PC-3 (cell line): ENCODE data around the gene KCNK3. TPM values are rescaled to one million over a fixed set of nuclear protein-coding genes. Genes with fewer than 3 reads are reported as not detected.
A peak's percentile ranks its signal among the peaks of the same experiment; 100 is the strongest.
"Not testable (repeated sequence)": the region's sequence is repeated elsewhere in the genome, so short reads cannot be mapped to it uniquely, and the experiment has no call there.

ENCODE experiments used
- ATAC-seq: fragments of 200-7000 bp; cut with Tn5 transposase; 2 replicates; pipeline ENCODE4 v1.9.1; 2020; ENCODE audit warnings: mild to moderate bottlenecking, moderate library complexity
- BruUV-seq: library from RNA; stranded (reverse); fragments of 400-500 nt; replicated peaks from 2 replicates; lab custom pipeline; 2021; lab: Mats Ljungman, UMichigan
- CTCF ChIA-PET: fragments of 300-600 bp; sonication (Branson Sonifier 250); formaldehyde crosslinking; loops from one replicate; lab custom pipeline; 2022; ENCODE audit warnings: antibody characterized with exemption; lab: Charles Lee
- POLR2A ChIA-PET: fragments of 300-600 bp; sonication (Branson Sonifier 250); formaldehyde crosslinking; loops from one replicate; lab custom pipeline; 2022; ENCODE audit warnings: antibody characterized with exemption; ENCODE audit not compliant: unreplicated experiment; lab: Charles Lee
- DNase-seq: peaks from one replicate; pipeline ENCODE4 v3.0.0-alpha.2; 2015
- H2AFZ ChIP-seq: fragments of 300-600 bp; sonication (generic); 2 replicates; pipeline ENCODE4 v1.6.0; 2016; ENCODE audit warnings: antibody characterized with exemption, low read length
- H3F3A ChIP-seq: fragments of 300-600 bp; sonication (generic); one replicate; pipeline ENCODE4 v1.6.0; 2017; ENCODE audit warnings: antibody characterized with exemption, low read length, control low read depth, mild to moderate bottlenecking; ENCODE audit not compliant: unreplicated experiment
- H3K27ac ChIP-seq: fragments of 300-600 bp; sonication (generic); 2 replicates; pipeline ENCODE4 v1.5.1; 2016; ENCODE audit warnings: mild to moderate bottlenecking, low read length
- H3K27me3 ChIP-seq: fragments of 300-600 bp; sonication (generic); 2 replicates; pipeline ENCODE4 v1.6.1; 2016; ENCODE audit warnings: low read length, mixed read lengths
- H3K36me3 ChIP-seq: fragments of 300-600 bp; sonication (generic); 2 replicates; pipeline ENCODE4 v1.6.1; 2016; ENCODE audit warnings: low read depth, mixed run types, low read length, mixed read lengths
- H3K4me1 ChIP-seq: fragments of 300-600 bp; sonication (generic); 2 replicates; pipeline ENCODE4 v1.5.1; 2016; ENCODE audit warnings: low read length; ENCODE audit not compliant: insufficient read depth
- H3K4me2 ChIP-seq: fragments of 300-600 bp; sonication (generic); 2 replicates; pipeline ENCODE4 v1.6.0; 2016; ENCODE audit warnings: low read length
- H3K4me3 ChIP-seq: fragments of 300-600 bp; sonication (generic); 2 replicates; pipeline ENCODE4 v1.5.1; 2016; ENCODE audit warnings: mild to moderate bottlenecking, low read length, mixed read lengths
- H3K79me2 ChIP-seq: fragments of 300-600 bp; sonication (generic); 2 replicates; pipeline ENCODE4 v1.6.1; 2017; ENCODE audit warnings: low read length, mixed read lengths
- H3K9ac ChIP-seq: fragments of 300-600 bp; sonication (generic); 2 replicates; pipeline ENCODE4 v1.6.0; 2016; ENCODE audit warnings: mild to moderate bottlenecking, low read length
- H3K9me2 ChIP-seq: fragments of 300-600 bp; sonication (generic); replicated peaks from 2 replicates; pipeline ENCODE4 v1.6.1; 2016; ENCODE audit warnings: mixed run types, low read length, mixed read lengths
- H3K9me3 ChIP-seq: fragments of 300-600 bp; sonication (generic); 2 replicates; pipeline ENCODE4 v1.6.1; 2016; ENCODE audit warnings: low read length, mixed read lengths
- H4K20me1 ChIP-seq: fragments of 300-600 bp; sonication (generic); 2 replicates; pipeline ENCODE4 v1.6.1; 2016; ENCODE audit warnings: low read length, mixed read lengths
- EZH2 ChIP-seq: fragments of 300-600 bp; sonication (generic); IDR thresholded peaks from one replicate; pipeline ENCODE4 v1.6.1; 2017; ENCODE audit warnings: antibody characterized with exemption, mild to moderate bottlenecking, low read length; ENCODE audit not compliant: unreplicated experiment
- EZH2phosphoT487 ChIP-seq: fragments of 300-600 bp; sonication (generic); IDR thresholded peaks from 2 replicates; pipeline ENCODE4 v1.6.1; 2018; ENCODE audit warnings: mild to moderate bottlenecking, antibody characterized with exemption, low read length, borderline replicate concordance
- intact Hi-C: fragments of 100-400 bp; cut with micrococcal nuclease; formaldehyde crosslinking; loops from 2 replicates; pipeline ENCODE4 v1.9.0; 2023
- total RNA-seq: library from RNA; depleted of rRNA; stranded (reverse); fragments of >200 nt; gene quantifications from 2 replicates; pipeline ENCODE4 v1.2.3, GENCODE V29; 2014
- TF ChIP-seq, protein P1 (sequence below): fragments of 300-600 bp; sonication (generic); conservative IDR thresholded peaks from 2 replicates; pipeline ENCODE4 v1.5.1; 2017; ENCODE audit warnings: antibody characterized with exemption, low read depth, mild to moderate bottlenecking, low read length

The KCNK3 gene
- total RNA-seq, 1 experiment from 2014 or later: 0.04 TPM

DNA sequence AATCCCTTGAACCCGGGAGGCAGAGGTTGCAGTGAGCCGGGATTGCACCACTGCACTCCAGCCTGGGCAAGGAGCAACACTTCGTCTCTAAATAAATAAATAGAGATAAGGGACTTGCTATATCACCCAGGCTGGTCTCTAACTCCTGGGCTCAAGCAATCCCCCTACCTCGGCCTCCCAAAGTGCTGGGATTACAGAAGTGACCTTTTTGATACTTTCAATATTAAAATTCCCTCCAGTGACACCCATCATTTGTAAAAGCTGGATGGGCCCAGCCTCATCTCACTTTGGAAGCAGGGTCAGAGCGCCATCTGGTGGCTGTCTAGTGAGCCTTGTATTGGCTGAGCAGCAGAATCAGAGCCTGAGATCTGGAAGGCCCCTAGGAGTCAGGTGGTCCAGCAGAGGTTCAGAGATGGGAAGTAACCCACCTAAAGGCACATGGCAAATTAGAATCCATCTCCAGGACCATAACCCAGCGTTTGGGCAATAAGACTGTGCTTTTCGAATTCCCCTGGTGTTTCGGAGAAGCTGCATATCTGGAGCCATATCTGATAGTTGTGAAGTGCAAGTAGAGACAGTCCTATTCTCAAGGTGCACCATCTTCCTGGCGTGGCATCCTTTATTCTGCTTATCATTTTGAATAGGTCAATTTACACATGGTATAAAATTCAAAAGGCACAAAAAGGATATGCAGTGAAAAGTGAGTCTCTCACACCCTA is 53.2 kb downstream of the KCNK3 start:
- H3K9ac ChIP-seq: no peak overlapping the region
- TF ChIP-seq EZH2 (no peak), EZH2phosphoT487 (no peak)
- TF ChIP-seq, protein P1, sequence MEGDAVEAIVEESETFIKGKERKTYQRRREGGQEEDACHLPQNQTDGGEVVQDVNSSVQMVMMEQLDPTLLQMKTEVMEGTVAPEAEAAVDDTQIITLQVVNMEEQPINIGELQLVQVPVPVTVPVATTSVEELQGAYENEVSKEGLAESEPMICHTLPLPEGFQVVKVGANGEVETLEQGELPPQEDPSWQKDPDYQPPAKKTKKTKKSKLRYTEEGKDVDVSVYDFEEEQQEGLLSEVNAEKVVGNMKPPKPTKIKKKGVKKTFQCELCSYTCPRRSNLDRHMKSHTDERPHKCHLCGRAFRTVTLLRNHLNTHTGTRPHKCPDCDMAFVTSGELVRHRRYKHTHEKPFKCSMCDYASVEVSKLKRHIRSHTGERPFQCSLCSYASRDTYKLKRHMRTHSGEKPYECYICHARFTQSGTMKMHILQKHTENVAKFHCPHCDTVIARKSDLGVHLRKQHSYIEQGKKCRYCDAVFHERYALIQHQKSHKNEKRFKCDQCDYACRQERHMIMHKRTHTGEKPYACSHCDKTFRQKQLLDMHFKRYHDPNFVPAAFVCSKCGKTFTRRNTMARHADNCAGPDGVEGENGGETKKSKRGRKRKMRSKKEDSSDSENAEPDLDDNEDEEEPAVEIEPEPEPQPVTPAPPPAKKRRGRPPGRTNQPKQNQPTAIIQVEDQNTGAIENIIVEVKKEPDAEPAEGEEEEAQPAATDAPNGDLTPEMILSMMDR: peak; percentile 93
- no peaks in the 10 kb centered on the region for H3K9me3 ChIP-seq
- H3K4me1 ChIP-seq: no peaks in the 10 kb centered on the region
- no peak overlapping the region for H3K4me2 ChIP-seq
- POLR2A ChIA-PET: no interaction called here
- H3K27me3 ChIP-seq: no peaks in the 10 kb centered on the region
- H4K20me1 ChIP-seq: no peaks in the 10 kb centered on the region
- no peaks in the 10 kb centered on the region for H3K36me3 ChIP-seq
- H3K9me2 ChIP-seq: no peaks in the 10 kb centered on the region
- no peaks in the 10 kb centered on the region for H3K79me2 ChIP-seq
- peak; percentile 97 for ATAC-seq
- no TSS peak for BruUV-seq
- peak; percentile 86 for DNase-seq
- intact Hi-C loops: loop anchor here (1.0 kb wide), 1 partner anchor 140 kb away; no protein-coding TSS in a partner anchor
- no peak overlapping the region for H2AFZ ChIP-seq
- CTCF ChIA-PET: interaction anchor here (0.6 to 2.4 kb wide), 3 partner anchors 130 to 164 kb away, joined by 3 to 20 read pairs (median 4); no protein-coding TSS in a partner anchor
- H3K27ac ChIP-seq: no peak overlapping the region
- no peak overlapping the region for H3K4me3 ChIP-seq
- H3F3A ChIP-seq: no peaks in the 10 kb centered on the region

DNA sequence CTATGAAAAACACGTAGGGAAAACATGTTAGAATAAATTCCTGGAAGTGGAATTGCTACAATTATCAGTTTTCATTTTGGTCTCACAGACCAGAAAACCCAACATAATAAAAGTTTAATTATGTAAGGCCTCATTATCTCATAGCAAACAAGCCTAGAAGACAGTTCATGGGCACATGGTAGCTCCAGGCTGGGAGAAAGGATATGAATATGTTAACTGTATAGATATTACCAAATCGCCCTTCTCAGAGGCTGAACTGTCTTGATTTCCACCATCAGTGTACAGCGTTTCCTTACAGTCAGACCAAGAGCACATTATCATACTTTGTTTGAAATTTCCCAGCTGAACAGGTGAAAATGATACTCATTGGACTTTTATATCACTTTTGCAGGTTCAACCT is 54.4 kb downstream of the KCNK3 start:
- Histone ChIP-seq H3K9ac (no peak overlapping the region), H3K9me2 (no peaks in the 10 kb centered on the region), H3K4me2 (no peak overlapping the region), H3K4me3 (no peak overlapping the region), H3K79me2 (no peaks in the 10 kb centered on the region), H3K27me3 (no peaks in the 10 kb centered on the region), H2AFZ (no peak overlapping the region), H3K36me3 (no peaks in the 10 kb centered on the region), H3K9me3 (no peaks in the 10 kb centered on the region), H3K4me1 (no peaks in the 10 kb centered on the region), H4K20me1 (no peaks in the 10 kb centered on the region), H3F3A (no peaks in the 10 kb centered on the region), H3K27ac (no peak overlapping the region)
- ATAC-seq (no peak), DNase-seq (no peak)
- no TSS peak for BruUV-seq
- no peak for TF ChIP-seq EZH2phosphoT487
- TF ChIP-seq, protein P1: no peak
- TF ChIP-seq EZH2: no peak
- ChIA-PET CTCF (interaction anchor here (0.5 to 1.7 kb wide), 2 partner anchors 131 to 318 kb away, joined by 3 to 4 read pairs; no protein-coding TSS in a partner anchor), POLR2A (no interaction called here)
- intact Hi-C loops: no loop called here

DNA sequence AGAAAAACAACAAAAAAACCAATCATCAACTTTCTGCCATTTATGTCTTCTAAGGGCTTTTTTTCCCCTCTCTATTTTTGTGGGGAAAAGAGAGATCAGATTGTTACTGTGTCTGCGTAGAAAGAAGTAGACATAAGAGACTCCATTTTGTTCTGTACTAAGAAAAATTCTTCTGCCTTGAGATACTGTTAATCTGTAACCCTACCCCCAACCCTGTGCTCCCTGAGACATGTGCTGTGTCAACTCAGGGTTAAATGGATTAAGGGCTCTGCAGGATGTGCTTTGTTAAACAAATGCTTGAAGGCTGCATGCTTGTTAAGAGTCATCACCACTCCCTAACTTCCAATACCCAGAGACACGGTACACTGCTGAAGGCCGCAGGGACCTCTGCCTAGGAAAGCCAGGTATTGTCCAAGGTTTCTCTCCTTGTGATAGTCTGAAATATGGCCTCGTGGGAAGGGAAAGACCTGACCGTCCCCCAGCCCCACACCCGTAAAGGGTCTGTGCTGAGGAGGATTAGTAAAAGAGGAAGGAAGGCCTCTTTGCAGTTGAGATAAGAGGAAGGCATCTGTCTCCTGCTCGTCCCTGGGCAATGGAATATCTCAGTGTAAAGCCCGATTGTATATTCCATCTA is 57.4 kb downstream of the KCNK3 start:
- H3K4me2 ChIP-seq, H3K27me3 ChIP-seq, intact Hi-C loops, H3K36me3 ChIP-seq, H3K79me2 ChIP-seq, ATAC-seq, H4K20me1 ChIP-seq, H3F3A ChIP-seq, H3K27ac ChIP-seq, H3K4me3 ChIP-seq, BruUV-seq, POLR2A ChIA-PET, H3K9me3 ChIP-seq, H2AFZ ChIP-seq, H3K4me1 ChIP-seq, H3K9me2 ChIP-seq, DNase-seq, H3K9ac ChIP-seq: not testable (repeated sequence)
- CTCF ChIA-PET: interaction anchor here (0.5 kb wide), 1 partner anchor 144 kb away, joined by 3 read pairs; no protein-coding TSS in a partner anchor

DNA sequence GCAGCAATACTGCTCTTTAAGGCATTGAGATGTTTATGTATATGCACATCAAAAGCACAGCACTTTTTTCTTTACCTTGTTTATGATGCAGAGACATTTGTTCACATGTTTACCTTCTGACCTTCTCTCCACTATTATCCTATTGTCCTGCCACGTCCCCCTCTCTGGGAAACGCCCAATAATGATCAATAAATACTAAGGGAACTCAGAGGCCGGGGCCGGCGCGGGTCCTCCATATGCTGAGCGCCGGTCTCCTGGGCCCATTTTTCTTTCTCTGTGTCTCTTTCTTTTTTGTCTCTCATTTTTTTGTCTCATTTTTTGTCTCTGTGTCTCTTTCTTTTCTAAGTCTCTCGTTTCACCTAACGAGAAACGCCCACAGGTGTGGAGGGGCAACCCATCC is 57.9 kb downstream of the KCNK3 start:
- intact Hi-C loops, H3K4me3 ChIP-seq, H3K9me2 ChIP-seq, H3K9ac ChIP-seq, BruUV-seq, H2AFZ ChIP-seq, H3K79me2 ChIP-seq, DNase-seq, ATAC-seq, H3K36me3 ChIP-seq, H3K27ac ChIP-seq, H3F3A ChIP-seq, H3K4me1 ChIP-seq, CTCF ChIA-PET, POLR2A ChIA-PET, H3K27me3 ChIP-seq, H3K4me2 ChIP-seq, H4K20me1 ChIP-seq, H3K9me3 ChIP-seq: not testable (repeated sequence)
